T-cell (primary cell): ENCODE measurements around the gene CEBPZOS. TPM values are rescaled to one million over a fixed set of nuclear protein-coding genes. Genes with fewer than 3 reads are reported as not detected.

Experiments used
- ATAC-seq, 4 experiments: fragments of 200-7000 bp in 3 of 4; fragments of 150-1000 bp in 1 of 4; cut with Tn5 transposase; replicated peaks in 1 of 4; 1 replicate in 3 of 4; 2 replicates in 1 of 4; pipeline ENCODE4 v1.10.0; 2021; ENCODE audit warnings: moderate library complexity in 3 of 4, mild to moderate bottlenecking in 2 of 4, moderate number of reproducible peaks in 1 of 4
- CTCF ChIA-PET, 2 donors: fragments of 300-600 bp; sonication (Branson Sonifier 250); formaldehyde crosslinking; loops; one replicate each; lab custom pipeline; 2022; ENCODE audit warnings: antibody characterized with exemption in 2 of 2; lab: Charles Lee
- POLR2A ChIA-PET, 2 donors: fragments of 300-600 bp; sonication (Branson Sonifier 250); formaldehyde crosslinking; loops; one replicate each; lab custom pipeline; 2022; ENCODE audit warnings: antibody characterized with exemption in 2 of 2; lab: Charles Lee
- DNase-seq, 35 experiments: peaks; one replicate each; pipeline versions ENCODE4 v3.0.0 to v3.0.0-alpha.2; 2013 to 2023
- H3K27ac ChIP-seq: one replicate; pipeline ENCODE4 v1.5.1; 2013; ENCODE audit warnings: low read length
- H3K27me3 ChIP-seq, 2 experiments: replicated peaks in 1 of 2; 1 replicate in 1 of 2; 2 replicates in 1 of 2; pipeline versions ENCODE4 v1.6.1 to v1.7.0; 2013; ENCODE audit warnings: low read length in 1 of 2, mixed read lengths in 1 of 2; ENCODE audit not compliant: control insufficient read depth in 2 of 2, insufficient read depth in 2 of 2; ENCODE audit errors: extremely low read depth in 1 of 2
- H3K36me3 ChIP-seq, 2 donors: 1 replicate in 1 of 2; 2 replicates in 1 of 2; pipeline versions ENCODE4 v1.6.1 to v1.7.0; 2013; ENCODE audit warnings: low read length in 1 of 2; ENCODE audit not compliant: control insufficient read depth in 2 of 2, insufficient read depth in 1 of 2; ENCODE audit errors: extremely low read depth in 1 of 2
- H3K4me1 ChIP-seq, 2 experiments: 1 replicate in 1 of 2; 2 replicates in 1 of 2; pipeline versions ENCODE4 v1.6.1 to v1.7.0; 2013; ENCODE audit warnings: low read length in 2 of 2, mixed read lengths in 1 of 2; ENCODE audit not compliant: insufficient read depth in 2 of 2, control insufficient read depth in 1 of 2; ENCODE audit errors: extremely low read depth in 1 of 2
- H3K4me3 ChIP-seq, 2 donors: 1 replicate in 1 of 2; 2 replicates in 1 of 2; pipeline versions ENCODE4 v1.5.1 to v1.7.0; 2013; ENCODE audit warnings: mild to moderate bottlenecking in 2 of 2, low read length in 1 of 2, moderate library complexity in 1 of 2; ENCODE audit not compliant: control insufficient read depth in 1 of 2; ENCODE audit errors: extremely low read depth in 1 of 2
- H3K9me3 ChIP-seq: 2 replicates; pipeline ENCODE4 v1.7.0; 2013
- H3K27ac Mint-ChIP-seq, 2 donors: one replicate each; pipeline ENCODE4 v1.8.0; 2020 to 2021; ENCODE audit warnings: mild to moderate bottlenecking in 2 of 2, mixed read lengths in 2 of 2
- H3K27me3 Mint-ChIP-seq, 2 donors: one replicate each; pipeline ENCODE4 v1.8.0; 2021 to 2022; ENCODE audit warnings: mixed read lengths in 2 of 2
- H3K36me3 Mint-ChIP-seq: one replicate; pipeline ENCODE4 v1.8.0; 2021; ENCODE audit warnings: mixed read lengths
- H3K4me1 Mint-ChIP-seq, 3 donors: one replicate each; pipeline ENCODE4 v1.8.0; 2020 to 2022; ENCODE audit warnings: mixed read lengths in 3 of 3, mild to moderate bottlenecking in 1 of 3
- H3K4me3 Mint-ChIP-seq, 3 donors: one replicate each; pipeline ENCODE4 v1.8.0; 2020 to 2022; ENCODE audit warnings: mild to moderate bottlenecking in 3 of 3, mixed read lengths in 3 of 3, moderate library complexity in 3 of 3
- H3K9me3 Mint-ChIP-seq, 3 donors: one replicate each; pipeline ENCODE4 v1.8.0; 2020 to 2022; ENCODE audit warnings: mixed read lengths in 3 of 3
- WGBS: methylation state at CpG from one replicate; pipeline ENCODE4 v1.1.5; 2013; ENCODE audit warnings: missing lambda C conversion rate; ENCODE audit not compliant: insufficient coverage; 5-methylcytosine and 5-hydroxymethylcytosine counted together
- total RNA-seq, 35 experiments: library from RNA in 6 of 35; stranded (reverse) in 6 of 35; fragments of 120-200 nt in 1 of 35; gene quantifications; one replicate each; pipeline versions ENCODE4 v1.2.1 to v1.2.4 and lab custom pipeline; 2013 to 2026

CEBPZOS gene
- total RNA-seq, 5 donors from 2014 or later (not counting 1 experiment from before 2014, with no cell fraction given), result 23.9 to 40.1 (median 37.5) TPM

- POLR2A ChIA-PET, result interaction anchor here (0.6 to 1.8 kb wide), 9 partner anchors 9 to 1519 kb away, joined by 3 to 12 read pairs (median 3); partner anchors contain the start of genes CEBPZOS (in 1 of the 2) and SRSF7 (in 1 of the 2)
- Histone ChIP-seq H3K27me3 (no peaks in the 10 kb centered on the region), H3K4me1 (peaks cover 23 to 27% of the 10 kb centered on the region in 2 experiments), H3K36me3 (peaks cover 0 to 15% of the 10 kb centered on the region in 2 donors), H3K27ac (peak overlapping the region; percentile 89), H3K4me3 (peak overlapping the region; percentile 76 to 93), H3K9me3 (no peaks in the 10 kb centered on the region)
- DNase-seq, result peak in 4 of 35 experiments; percentile 1 to 10 (median 3)
- 38% methylated on average over 13 of the region's 18 CpGs for WGBS
- Mint-ChIP-seq H3K4me1 (peaks cover 27 to 40% (median 32%) of the 10 kb centered on the region in 3 donors), H3K27ac (no peak overlapping the region), H3K4me3 (no peak overlapping the region), H3K36me3 (peaks cover 29% of the 10 kb centered on the region), H3K27me3 (no peaks in the 10 kb centered on the region), H3K9me3 (no peaks in the 10 kb centered on the region)
- CTCF ChIA-PET, result interaction anchor here in 1 of 2 donors (0.6 kb wide), 1 partner anchor 101 kb away, joined by 3 read pairs; no protein-coding TSS in a partner anchor
- ATAC-seq, result peak in 1 of 4 experiments; percentile 3
Measured at GRCh38 chr2:37232131-37232933, 36.0 kb downstream of the CEBPZOS start.

GRCh38 chr2:37243435-37243834 is 47.1 kb downstream of the CEBPZOS start:
- H3K4me3 ChIP-seq, result no peak overlapping the region
- ChIA-PET POLR2A (interaction anchor here in 1 of 2 donors (0.6 to 1.0 kb wide), 2 partner anchors 12 to 79 kb away, joined by 3 to 4 read pairs; partner anchors contain the start of genes CEBPZ and NDUFAF7), CTCF (no interaction called here)
- peaks cover 0 to 9% (median 0%) of the 10 kb centered on the region in 3 donors for H3K9me3 Mint-ChIP-seq
- no peaks in the 10 kb centered on the region for H3K4me1 ChIP-seq
- peak overlapping the region; percentile 5 to 9 (median 8) for H3K4me3 Mint-ChIP-seq
- peak overlapping the region; percentile 41 for H3K27ac ChIP-seq
- peak overlapping the region; percentile 29 to 88 for H3K27ac Mint-ChIP-seq
- H3K9me3 ChIP-seq, result no peaks in the 10 kb centered on the region
- peaks cover 21 to 31% (median 29%) of the 10 kb centered on the region in 3 donors for H3K4me1 Mint-ChIP-seq
- peak in 1 of 35 experiments; percentile 40 for DNase-seq
- H3K36me3 ChIP-seq, result peaks cover 0 to 74% of the 10 kb centered on the region in 2 donors
- H3K27me3 Mint-ChIP-seq, result no peaks in the 10 kb centered on the region
- ATAC-seq, result peak; percentile 43 to 89 (median 48)
- no peaks in the 10 kb centered on the region for H3K27me3 ChIP-seq
- H3K36me3 Mint-ChIP-seq, result peaks cover 60% of the 10 kb centered on the region
- WGBS, result no CpG with 5 or more reads among the region's 4 CpGs

- no peak overlapping the region for H3K4me3 ChIP-seq
- POLR2A ChIA-PET, result interaction anchor here in 1 of 2 donors (1.0 kb wide), 1 partner anchor 13 kb away, joined by 4 read pairs; the partner anchor contains the start of genes CEBPZ and NDUFAF7
- H3K4me1 Mint-ChIP-seq, result peaks cover 21 to 31% (median 29%) of the 10 kb centered on the region in 3 donors
- H3K4me1 ChIP-seq, result no peaks in the 10 kb centered on the region
- H3K27me3 ChIP-seq, result no peaks in the 10 kb centered on the region
- H3K27ac ChIP-seq, result peak overlapping the region; percentile 41
- CTCF ChIA-PET, result no interaction called here
- ATAC-seq (peak; percentile 26 to 47 (median 32)), DNase-seq (peak in 1 of 35 experiments; percentile 5)
- peaks cover 56% of the 10 kb centered on the region for H3K36me3 Mint-ChIP-seq
- no peaks in the 10 kb centered on the region for H3K27me3 Mint-ChIP-seq
- peaks cover 0 to 9% (median 0%) of the 10 kb centered on the region in 3 donors for H3K9me3 Mint-ChIP-seq
- H3K9me3 ChIP-seq, result no peaks in the 10 kb centered on the region
- H3K27ac Mint-ChIP-seq, result peak overlapping the region; percentile 29 to 88
- H3K36me3 ChIP-seq, result peaks cover 0 to 77% of the 10 kb centered on the region in 2 donors
- H3K4me3 Mint-ChIP-seq, result peak overlapping the region in 2 of 3 donors; percentile 8 to 29
- 44% methylated on average over 1 of the region's 4 CpGs for WGBS
Measured at GRCh38 chr2:37244017-37244416, 47.7 kb downstream of the CEBPZOS start.

GRCh38 chr2:37244755-37245154 is 48.5 kb downstream of the CEBPZOS start:
- Mint-ChIP-seq H3K36me3 (peaks cover 59% of the 10 kb centered on the region), H3K4me3 (no peak overlapping the region), H3K4me1 (peaks cover 21 to 31% (median 29%) of the 10 kb centered on the region in 3 donors), H3K9me3 (peaks cover 0 to 9% (median 0%) of the 10 kb centered on the region in 3 donors), H3K27ac (no peak overlapping the region), H3K27me3 (no peaks in the 10 kb centered on the region)
- Histone ChIP-seq H3K9me3 (no peaks in the 10 kb centered on the region), H3K27me3 (no peaks in the 10 kb centered on the region), H3K36me3 (peaks cover 0 to 72% of the 10 kb centered on the region in 2 donors), H3K4me3 (no peak overlapping the region), H3K4me1 (no peaks in the 10 kb centered on the region), H3K27ac (no peak overlapping the region)
- WGBS, result 100% methylated on average over 1 of the region's 3 CpGs
- ATAC-seq, result no peak
- ChIA-PET POLR2A (no interaction called here), CTCF (interaction anchor here in 1 of 2 donors (0.6 kb wide), 1 partner anchor 133 kb away, joined by 6 read pairs; no protein-coding TSS in a partner anchor)
- DNase-seq, result no peak

- peaks cover 0 to 74% of the 10 kb centered on the region in 2 donors for H3K36me3 ChIP-seq
- no peak for ATAC-seq
- no peaks in the 10 kb centered on the region for H3K27me3 ChIP-seq
- no peak overlapping the region for H3K4me3 ChIP-seq
- H3K4me1 ChIP-seq, result no peaks in the 10 kb centered on the region
- H3K27ac Mint-ChIP-seq, result peak overlapping the region in 1 of 2 donors; percentile 7
- no peak overlapping the region for H3K4me3 Mint-ChIP-seq
- H3K36me3 Mint-ChIP-seq, result peaks cover 55% of the 10 kb centered on the region
- no peak overlapping the region for H3K27ac ChIP-seq
- DNase-seq, result no peak
- H3K9me3 ChIP-seq, result no peaks in the 10 kb centered on the region
- POLR2A ChIA-PET, result no interaction called here
- CTCF ChIA-PET, result interaction anchor here in 1 of 2 donors (0.6 kb wide), 1 partner anchor 447 kb away, joined by 3 read pairs; no protein-coding TSS in a partner anchor
- H3K27me3 Mint-ChIP-seq, result no peaks in the 10 kb centered on the region
- peaks cover 0 to 9% (median 0%) of the 10 kb centered on the region in 3 donors for H3K9me3 Mint-ChIP-seq
- H3K4me1 Mint-ChIP-seq, result peaks cover 21 to 22% (median 22%) of the 10 kb centered on the region in 3 donors
Measured at GRCh38 chr2:37246205-37246604, 49.9 kb downstream of the CEBPZOS start.
